ENCODE data around the gene CST11.

- no peak for TF ChIP-seq FOXM1 (IDR thresholded peaks at IDR 0.05; ENCODE audit: borderline replicate concordance)
- no peak for TF ChIP-seq TARDBP (IDR thresholded peaks at IDR 0.05)
- no peak for TF ChIP-seq FOXK2 (IDR thresholded peaks at IDR 0.05)
- TF ChIP-seq BHLHE40 (IDR thresholded peaks at IDR 0.05; ENCODE audit: borderline replicate concordance) = no peak
- no peak for TF ChIP-seq HDGF (IDR thresholded peaks at IDR 0.05; ENCODE audit: borderline replicate concordance)
- no peak for TF ChIP-seq ARNT (IDR thresholded peaks at IDR 0.05)
- TF ChIP-seq SP1 (IDR thresholded peaks at IDR 0.05) = no peak
Observed at GRCh38 chr20:23493172-23493772, 40.6 kb upstream of the CST11 start.
